HG03442 (cell line): ENCODE measurements around the gene TP53I13.

Experiments used
- ATAC-seq: cut with Tn5 transposase; IDR thresholded peaks from one replicate; pipeline ENCODE4 v1.9.1; 2021; ENCODE audit warnings: mild to moderate bottlenecking, moderate library complexity; ENCODE audit not compliant: unreplicated experiment

The TP53I13 gene

DNA sequence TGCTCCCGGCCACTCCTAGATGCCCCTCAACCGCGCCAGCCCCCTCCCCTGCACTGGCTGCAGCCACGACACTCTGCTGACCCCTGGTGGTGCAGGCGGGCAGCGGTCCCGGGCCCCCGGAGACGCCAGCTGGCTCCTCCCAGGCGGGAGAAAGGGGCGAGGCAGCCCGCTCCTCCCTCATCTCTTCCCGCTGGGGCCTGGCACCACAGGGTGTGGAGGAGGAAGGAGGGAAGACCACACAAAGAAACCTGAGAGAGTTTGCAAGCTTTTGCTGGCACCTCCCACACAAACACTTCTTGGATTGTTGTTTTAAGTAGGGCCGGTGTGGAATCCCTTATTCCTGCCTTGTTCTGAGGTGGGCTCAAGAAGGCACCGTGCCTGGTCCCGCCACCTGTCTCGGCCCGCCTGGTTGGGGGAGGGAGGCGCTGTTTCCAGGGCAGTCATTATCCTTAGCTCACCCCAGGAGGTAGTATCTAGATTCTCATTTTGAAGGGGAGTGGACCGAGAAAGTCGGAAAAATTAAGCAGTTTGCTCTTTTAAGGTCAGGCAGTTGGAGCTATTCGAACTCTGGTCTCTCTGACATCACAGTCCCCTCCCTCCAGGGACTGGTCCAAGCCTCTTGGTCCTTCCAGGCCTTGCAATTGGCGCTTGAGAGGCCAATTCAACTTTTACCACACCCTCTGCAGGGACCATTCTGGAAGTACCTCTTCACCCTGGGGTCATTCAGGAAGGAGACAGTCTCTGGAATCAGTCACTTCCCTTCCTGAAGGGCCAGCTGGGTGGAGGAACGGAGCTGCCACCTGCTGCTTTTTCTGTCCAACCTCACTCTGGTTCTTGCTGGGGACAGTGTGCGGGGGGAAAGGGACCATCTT, 23.5 kb downstream of the TP53I13 start:
- no peak for ATAC-seq

DNA sequence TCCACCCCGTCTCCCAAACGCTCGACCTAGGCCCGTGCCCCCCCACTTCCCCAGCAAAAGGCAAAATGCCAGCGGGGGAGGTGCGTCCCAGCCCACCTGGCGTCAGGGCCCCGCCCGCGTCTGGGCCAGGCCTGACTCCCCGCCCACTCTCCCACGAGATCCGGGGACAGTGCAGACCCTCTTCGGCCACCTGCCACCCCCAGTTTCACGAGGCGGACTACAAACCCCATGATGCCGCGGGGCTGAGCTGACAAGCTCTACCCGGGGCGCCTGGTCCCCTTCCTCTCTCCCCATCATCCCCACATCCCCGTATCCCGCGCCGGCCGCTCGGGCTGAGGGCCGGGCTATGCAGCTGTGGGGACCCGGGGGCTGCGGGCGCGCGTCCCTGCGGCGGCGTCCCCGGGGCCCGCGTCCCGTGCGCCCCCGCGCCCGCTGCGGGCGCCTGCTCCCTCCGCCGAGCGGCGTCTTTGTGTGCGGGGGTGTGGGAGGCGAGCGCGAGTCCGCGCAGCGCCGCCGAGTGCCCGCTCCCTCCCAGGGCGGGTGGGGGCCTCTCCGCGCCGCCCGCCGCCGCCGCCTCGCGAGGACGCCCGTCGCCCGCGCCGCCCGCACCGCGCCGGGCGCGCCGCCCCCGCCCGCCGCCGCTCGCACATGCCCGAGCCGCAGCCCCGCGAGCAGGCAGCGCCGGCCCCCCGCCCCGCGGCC, 24.5 kb downstream of the TP53I13 start, which contains the start of gene ANKRD13B:
Gene ANKRD13B (plus strand): TSS at position 283 of the 702 bp plus-strand sequence. CDS start 490 bp downstream, outside the sequence.
- ATAC-seq: no peak

DNA sequence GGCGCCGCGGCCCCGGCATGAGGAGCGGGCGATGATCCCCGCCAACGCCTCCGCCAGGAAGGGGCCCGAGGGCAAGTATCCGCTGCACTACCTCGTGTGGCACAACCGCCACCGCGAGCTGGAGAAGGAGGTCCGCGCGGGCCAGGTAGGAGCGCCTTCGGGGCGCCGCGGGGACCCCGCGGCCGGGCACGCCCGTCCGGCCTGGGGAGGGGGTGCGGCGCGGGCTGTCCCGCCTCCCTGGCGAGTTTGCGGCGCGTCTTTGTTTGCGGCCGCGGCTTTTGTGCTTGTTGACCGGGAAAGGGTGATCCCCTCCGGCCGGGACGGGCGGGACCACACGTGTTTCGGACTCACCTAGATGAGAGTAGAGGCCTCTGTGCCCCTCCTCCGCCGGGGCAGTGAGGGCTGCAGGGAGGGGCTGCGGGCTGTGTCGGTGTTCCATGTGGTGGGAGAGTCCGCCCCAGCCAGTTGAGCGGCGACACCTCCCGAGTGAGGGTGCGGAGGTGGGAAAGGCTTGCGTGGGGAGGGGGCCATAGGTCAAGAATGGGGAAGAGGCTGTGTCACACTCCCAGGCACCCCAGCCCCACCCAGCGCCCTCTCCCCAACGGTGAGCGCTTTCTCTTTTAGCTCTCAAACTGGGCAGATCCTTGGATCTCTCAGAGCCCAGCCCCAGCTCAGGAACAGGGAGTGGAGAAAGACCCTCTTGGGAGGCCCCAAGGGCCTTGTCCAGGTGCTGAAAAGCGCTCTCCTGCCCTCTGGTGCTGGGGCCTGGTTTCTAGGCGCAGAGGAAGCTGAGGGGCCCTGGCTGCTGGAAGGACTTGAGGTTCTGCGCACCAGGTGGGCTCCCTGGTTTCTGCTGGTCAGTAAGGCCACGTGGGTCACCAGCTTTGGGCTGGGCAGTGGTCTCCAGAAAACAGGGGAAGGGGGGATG, 25.4 kb downstream of the TP53I13 start:
- no peak for ATAC-seq

DNA sequence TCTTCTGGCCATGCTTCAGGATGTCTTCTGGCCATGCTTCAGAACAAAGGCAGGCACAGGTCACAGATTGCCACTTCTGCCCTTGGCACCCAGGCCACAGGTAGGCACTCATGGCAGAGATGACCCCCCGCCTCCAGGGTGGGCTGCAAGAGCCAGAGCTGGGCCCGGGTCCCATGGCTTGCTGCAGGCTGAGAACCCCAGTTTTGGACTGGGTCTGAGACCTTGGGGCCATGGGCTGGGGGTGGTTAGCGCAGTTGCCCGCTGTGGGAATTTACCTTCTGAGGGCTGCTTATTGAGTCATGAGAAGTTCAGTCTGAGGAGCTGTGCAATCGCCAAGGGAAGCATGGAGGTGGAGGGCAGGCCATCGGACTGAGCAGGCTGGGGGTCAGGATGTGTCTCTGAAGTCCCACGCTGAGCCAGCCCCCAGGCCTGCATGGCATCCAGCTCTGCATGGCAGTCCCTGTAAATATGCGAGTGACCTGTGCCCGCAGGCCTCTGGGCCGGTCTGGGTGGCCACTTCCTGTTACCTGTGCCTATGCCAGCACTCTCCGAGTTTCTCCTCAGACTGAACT, 26.1 kb downstream of the TP53I13 start:
- ATAC-seq: no peak

DNA sequence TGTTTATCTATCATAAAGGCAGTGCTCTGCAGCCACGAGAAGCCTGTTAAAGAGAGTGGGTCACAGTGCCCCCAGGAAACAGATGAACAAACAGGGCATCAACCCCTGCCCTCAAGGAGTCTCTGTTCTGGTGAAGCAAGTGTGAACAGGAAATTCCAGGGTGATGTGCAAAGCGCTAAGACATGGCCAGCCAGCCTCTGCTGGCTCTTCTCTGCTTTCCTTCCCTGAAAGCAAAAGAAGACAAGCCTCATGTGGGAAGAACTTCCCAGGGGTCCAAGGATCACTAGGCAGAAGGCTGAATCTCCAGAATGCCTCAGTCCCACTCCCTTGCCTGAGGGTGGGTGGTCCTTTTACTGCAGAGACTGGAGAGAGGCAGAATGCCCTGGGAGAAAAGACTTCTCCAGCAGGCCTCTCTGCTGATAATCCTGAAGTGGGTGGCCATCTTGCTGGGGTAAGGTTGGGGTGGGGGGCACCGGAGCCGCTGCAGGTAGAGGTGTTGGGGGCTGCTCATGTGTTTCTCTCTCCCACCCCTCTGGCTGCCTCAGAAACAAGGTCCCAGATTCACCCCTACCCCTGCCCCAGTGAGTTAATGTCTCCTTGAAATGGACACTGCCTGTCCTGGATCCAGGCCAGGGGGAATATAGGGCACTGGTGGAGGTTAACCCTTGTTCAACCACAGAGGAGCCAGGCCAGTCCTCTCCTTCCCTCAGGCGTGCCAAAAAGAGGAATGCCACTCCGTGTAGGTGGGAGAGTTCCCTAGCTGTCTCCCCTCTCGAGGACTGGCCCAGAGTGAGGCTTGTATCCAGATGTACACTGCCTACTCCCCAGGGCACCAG, 26.8 kb downstream of the TP53I13 start:
- no peak for ATAC-seq

DNA sequence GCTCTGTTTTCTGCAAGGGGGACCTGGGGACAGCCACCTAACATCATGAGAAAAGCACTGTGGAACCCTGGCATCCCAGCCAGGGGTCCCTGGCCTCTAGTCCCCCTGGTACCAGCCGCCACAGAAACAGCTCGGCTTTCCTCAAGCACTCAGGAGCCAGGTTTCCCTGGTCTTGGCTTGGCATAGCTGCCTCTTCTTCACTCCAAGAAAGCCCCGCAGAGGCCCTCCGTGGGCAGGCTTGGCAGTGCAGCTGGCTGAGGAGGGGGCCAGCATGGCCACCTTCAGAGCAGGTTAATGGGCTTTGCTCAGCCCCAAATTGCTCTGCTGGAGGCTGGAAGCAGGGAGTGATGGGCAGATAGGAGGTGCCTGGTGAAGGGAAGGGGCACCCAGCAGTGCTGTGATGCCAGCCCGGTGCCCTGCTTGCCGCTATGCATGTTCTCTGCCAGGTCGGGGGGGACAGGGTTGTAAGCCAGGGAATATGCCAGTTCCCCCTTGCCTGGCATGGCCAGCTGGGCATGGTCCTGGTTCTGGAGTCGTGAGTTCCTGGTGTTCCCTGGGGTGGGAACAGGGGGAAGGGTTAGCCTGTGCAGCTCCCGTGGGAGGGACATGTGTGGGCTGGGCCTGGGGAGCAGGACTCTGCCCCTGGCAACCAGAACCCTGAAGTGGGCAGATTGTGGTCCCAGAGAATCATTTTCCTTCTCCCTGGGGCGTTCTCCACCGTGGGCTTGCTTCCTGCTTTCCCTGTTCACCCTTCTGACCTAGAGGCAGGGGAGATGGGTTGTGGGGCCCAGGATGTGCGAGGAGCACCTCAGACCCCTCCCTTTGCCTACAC, 27.7 kb downstream of the TP53I13 start:
- no peak for ATAC-seq

DNA sequence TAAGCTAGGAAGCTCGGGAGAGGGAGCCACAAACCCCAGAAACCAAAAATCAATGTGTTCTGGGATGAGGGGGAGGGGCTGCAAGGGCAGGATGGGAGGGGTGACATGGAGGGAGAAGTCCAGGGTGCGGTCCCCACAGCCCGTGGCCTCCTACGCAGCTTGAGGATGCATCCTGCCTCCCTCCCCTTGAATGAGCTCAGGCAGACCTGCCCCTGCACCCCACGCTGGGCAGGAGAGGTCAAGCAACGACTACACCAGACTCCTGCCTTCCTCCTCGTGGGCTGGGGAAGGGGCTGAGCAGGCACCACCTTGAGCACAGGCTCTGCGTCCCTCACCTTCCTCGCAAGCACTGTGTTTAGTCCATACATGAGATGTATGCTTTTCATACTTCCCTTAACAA, 28.3 kb downstream of the TP53I13 start:
- ATAC-seq: no peak

DNA sequence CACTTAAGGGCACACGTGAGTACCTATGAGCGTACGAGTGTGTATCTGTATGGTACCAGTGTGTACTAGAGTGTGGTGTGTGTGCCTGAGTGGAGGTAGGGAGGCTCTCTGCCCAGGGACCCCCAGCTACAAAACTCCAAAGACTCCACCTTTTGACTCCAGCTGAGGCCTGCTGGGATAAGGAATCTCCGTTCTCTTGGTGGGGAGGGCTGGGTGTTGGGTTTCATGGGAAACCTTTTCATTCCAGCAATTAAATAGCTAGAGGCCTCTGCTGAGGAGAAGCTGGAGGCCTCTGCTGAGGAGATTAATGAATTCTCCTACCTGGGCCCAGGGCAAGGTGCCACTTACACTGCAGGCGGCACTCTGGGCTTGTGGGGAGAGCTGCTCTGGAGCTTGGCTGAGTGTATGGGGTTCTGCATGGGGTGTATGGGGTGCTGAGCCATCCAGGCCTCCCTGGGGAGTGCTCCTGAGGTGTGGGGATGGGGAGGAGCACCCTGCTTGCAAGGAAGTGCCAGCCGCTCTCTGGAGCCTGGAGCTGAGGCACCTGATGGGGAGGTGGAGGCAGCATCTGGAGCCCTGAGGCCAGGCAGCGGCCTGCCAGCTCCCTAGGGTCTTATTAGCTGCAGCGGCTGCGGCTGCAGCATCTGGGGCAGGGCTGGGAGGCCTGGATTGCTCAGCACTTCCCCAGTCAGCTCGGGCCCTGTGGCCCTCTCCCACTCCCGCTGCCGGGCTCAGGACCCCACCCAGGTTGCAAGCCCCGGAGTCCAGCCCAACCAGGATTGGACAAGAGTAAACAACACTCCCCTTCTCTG, 29.1 kb downstream of the TP53I13 start:
- ATAC-seq: no peak

DNA sequence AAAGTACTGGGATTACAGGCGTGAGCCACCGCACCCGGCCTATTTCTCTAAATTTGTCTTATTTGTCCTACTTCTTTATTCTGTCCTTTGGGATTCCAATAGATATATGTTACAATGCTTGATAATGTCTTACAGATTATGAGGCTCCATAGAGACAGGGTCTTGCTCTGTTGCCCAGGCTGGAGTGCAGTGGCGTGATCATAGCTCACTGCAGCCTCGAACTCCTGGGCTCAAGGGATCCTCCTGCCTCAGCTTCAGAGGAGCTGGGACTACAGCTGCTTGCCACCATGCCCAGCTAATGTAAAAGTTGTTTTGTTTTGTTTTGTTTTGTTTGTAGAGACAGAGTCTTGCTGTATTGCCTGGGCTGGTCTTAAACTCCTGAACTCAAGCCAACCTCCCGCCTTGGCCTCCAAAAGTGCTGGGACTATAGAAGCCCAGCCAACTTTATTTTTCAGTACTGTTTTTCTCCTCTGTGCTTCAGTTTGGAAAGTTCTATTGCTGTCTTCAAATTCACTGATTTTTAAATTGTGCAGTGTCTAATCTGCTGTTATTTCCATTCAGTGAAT, 34.7 kb downstream of the TP53I13 start:
- no peak for ATAC-seq

DNA sequence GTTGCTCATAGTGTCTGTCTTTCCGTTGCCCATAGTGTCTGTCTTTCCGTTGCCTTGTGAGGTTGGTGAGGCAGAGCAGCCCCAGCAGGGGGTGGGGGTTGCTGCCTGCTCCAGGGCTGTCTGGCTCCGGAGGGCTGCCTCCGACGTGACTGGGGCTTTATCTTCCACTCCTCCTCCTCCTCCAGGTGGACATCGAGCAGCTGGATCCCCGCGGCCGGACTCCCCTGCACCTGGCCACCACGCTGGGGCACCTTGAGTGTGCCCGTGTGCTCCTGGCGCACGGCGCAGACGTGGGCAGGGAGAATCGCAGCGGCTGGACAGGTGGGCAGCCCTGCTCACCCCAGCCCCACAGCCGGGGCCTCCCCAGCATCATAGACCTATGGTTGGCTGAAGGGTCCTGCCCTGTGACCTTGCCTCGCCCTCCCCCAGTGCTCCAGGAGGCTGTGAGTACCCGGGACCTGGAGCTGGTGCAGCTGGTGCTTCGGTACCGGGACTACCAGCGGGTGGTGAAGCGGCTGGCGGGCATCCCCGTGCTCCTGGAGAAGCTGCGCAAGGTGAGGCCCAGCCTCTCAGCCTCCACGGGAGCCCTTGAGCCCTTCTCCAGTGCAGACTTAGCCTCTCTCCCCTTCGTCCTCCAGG, 39.2 kb downstream of the TP53I13 start:
- no peak for ATAC-seq

DNA sequence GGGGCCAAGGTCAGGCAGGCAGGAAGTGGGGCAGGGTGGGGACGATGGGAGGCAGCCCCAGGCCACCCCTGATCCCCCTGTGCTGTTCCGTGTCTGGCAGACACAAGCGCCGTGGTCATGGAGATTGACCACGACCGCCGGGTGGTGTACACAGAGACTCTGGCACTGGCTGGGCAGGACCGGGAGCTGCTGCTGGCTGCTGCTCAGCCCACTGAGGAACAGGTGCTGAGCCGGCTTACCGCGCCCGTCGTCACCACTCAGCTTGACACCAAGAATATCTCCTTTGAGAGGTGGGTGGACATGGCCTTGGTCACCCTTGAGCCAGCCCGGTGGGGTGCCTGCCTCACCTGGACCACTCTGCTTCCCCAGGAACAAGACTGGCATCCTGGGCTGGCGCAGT, 40.5 kb downstream of the TP53I13 start:
- ATAC-seq: no peak

DNA sequence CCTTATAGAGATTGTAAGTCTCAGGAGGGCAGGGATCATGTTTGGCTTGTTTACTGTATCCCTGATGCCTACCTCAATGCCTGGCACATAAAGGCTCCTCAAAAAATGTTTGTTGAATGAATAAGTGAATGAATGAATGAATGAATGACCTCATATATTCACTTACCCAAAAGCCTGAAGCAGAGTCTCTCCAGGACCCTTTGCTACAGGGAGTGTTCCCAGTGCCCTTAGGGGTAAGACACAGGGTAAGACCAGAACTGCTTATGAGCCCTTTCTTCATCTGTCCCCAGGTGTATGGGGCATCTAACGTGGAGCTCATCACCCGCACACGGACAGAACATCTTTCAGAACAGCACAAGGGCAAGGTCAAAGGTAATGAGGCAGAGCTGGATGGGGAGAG, 41.9 kb downstream of the TP53I13 start:
- ATAC-seq: no peak

DNA sequence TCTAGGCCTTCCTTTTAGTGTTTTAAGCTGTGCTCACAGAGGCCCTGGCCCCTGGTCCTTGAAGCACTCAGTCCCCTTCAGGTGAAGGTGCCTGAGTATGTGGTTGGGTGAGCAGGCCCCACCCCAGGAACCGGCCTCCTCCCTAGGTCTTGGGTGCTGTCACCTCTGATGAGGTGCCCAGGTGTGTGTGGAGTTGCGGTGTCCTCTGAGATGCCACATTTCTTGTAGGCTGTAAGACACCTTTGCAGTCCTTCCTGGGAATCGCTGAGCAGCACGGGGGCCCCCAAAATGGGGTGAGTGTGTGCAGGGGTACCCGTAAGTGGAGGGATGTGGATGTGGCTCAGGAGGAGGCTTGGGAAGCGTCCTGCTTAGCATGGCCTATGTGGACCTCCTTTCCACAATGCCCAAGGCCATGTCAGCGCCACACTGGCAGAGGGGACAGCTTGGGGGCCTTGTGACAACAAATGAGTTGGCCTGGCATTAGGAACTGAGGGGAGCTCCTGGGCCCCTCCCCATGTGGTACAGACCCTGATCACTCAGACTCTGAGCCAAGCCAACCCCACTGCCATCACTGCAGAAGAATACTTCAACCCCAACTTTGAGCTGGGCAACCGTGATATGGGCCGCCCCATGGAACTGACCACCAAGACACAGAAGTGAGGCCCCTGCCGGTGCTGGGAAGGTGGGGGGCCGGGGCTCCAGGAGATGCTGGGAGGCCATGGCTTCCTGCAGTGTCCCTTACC, 43.0 kb downstream of the TP53I13 start:
- ATAC-seq: no peak

DNA sequence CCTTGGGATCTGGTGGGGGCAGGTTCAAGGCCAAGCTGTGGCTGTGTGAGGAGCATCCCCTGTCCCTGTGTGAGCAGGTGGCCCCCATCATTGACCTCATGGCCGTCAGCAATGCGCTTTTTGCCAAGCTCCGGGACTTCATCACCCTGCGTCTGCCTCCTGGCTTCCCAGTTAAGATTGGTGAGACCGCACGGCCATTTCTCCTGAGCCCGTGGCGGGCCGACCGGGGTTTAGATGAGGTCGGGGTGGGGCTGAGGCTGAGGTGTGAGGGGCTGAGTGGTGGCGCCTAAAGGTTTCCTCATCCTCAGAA, 43.5 kb downstream of the TP53I13 start:
- ATAC-seq: no peak

DNA sequence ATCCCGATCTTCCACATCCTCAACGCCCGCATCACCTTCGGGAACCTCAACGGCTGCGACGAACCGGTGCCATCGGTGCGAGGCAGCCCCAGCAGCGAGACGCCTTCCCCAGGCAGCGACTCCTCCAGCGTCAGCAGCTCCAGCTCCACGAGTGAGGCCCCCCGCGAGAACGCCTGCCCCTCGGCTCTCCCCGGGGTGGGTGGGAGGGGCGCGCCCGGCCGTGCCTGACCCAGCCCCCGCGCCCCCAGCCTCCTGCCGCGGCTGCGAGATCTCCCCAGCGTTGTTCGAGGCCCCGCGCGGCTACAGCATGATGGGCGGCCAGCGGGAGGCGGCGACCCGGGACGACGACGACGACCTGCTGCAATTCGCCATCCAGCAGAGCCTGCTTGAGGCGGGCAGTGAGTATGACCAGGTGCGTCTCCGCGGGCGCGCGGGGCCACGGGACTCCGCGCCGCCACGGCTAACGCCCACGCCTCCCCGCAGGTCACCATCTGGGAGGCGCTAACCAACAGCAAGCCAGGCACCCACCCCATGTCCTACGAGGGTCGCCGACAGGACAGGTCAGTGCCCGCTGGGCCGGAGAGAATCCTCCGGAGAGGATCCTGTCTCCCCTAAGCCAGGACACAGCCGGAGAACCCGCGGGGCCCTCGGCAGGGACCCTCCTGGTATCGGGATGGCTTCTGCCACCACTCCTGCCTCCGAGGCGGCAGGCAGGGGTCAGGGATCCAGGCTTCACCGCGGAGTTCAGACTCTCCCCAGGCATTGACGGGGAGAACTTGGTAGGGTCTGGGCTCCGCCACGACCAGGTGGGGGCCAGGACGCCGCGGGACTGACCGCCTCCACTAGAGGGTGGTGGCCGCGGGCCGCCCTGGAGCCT, 44.1 kb downstream of the TP53I13 start:
- no peak for ATAC-seq

DNA sequence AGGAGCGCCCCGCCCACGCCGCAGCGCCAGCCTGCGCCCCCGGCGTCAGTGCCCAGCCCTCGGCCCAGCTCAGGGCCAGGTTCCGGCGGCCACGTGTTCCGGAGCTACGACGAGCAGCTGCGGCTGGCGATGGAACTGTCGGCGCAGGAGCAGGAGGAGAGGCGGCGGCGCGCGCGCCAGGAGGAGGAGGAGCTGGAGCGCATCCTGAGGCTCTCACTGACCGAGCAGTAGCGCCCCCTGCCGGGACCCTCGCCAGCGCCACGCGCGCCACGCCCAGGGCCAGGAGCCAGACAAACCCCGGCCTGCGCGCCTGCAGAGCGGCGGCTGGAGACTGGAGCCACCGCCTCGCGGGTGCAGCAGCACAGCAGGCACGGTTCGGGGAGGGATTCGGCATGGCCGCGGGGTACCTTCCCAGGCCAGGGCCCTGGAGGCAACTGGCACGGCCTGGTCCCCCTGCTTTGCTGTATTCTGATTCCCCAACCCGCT, 44.9 kb downstream of the TP53I13 start:
- ATAC-seq: no peak
